Panc1 (cell line): Measurements from ENCODE around the gene ETNPPL. TPM values are rescaled to one million over a fixed set of nuclear protein-coding genes. Genes with fewer than 3 reads are reported as not detected.

ENCODE experiments used
- ATAC-seq: fragments of 200-7000 bp; cut with Tn5 transposase; 2 replicates; pipeline ENCODE4 v1.9.1; 2020; ENCODE audit warnings: mild to moderate bottlenecking, moderate library complexity
- BruUV-seq: library from RNA; stranded (reverse); fragments of 400-500 nt; replicated peaks from 2 replicates; lab custom pipeline; 2021; lab: Mats Ljungman, UMichigan
- CTCF ChIA-PET: fragments of 300-600 bp; sonication (Branson Sonifier 250); formaldehyde crosslinking; loops from one replicate; lab custom pipeline; 2022; ENCODE audit warnings: antibody characterized with exemption; lab: Charles Lee
- POLR2A ChIA-PET: fragments of 300-600 bp; sonication (Branson Sonifier 250); formaldehyde crosslinking; loops from one replicate; lab custom pipeline; 2022; ENCODE audit warnings: antibody characterized with exemption; lab: Charles Lee
- DNase-seq: peaks from one replicate; pipeline ENCODE4 v3.0.0-alpha.2; 2010; ENCODE audit warnings: low read depth, low spot score
- H3K27ac ChIP-seq: 2 replicates; pipeline ENCODE4 v1.5.1; 2011; ENCODE audit warnings: mild to moderate bottlenecking, low read length, inconsistent platforms
- H3K27me3 ChIP-seq: fragments of 200-500 bp; sonication (Bioruptor generic); 2 replicates; pipeline ENCODE4 v1.6.0; 2014; ENCODE audit warnings: low read length, inconsistent platforms; ENCODE audit not compliant: control insufficient read depth, insufficient read depth
- H3K36me3 ChIP-seq: fragments of 200-500 bp; sonication (Bioruptor generic); 2 replicates; pipeline ENCODE4 v1.5.1; 2014; ENCODE audit warnings: inconsistent platforms, mild to moderate bottlenecking, low read length, moderate library complexity; ENCODE audit not compliant: control insufficient read depth, insufficient read depth
- H3K4me1 ChIP-seq: 2 replicates; pipeline ENCODE4 v1.5.1; 2011; ENCODE audit warnings: inconsistent platforms, mild to moderate bottlenecking, low read length, moderate library complexity; ENCODE audit not compliant: control insufficient read depth, insufficient read depth
- H3K4me3 ChIP-seq, 2 experiments: 2 replicates each; pipeline ENCODE4 v1.5.1; 2011 to 2012; ENCODE audit warnings: low read depth in 2 of 2, low read length in 2 of 2, mild to moderate bottlenecking in 2 of 2, inconsistent platforms in 1 of 2, moderate library complexity in 1 of 2
- H3K9me3 ChIP-seq: fragments of 200-500 bp; sonication (Bioruptor generic); 2 replicates; pipeline ENCODE4 v1.5.1; 2014; ENCODE audit warnings: low read depth, mild to moderate bottlenecking, inconsistent platforms, low read length, moderate library complexity; ENCODE audit not compliant: control insufficient read depth, insufficient read depth
- CTCF ChIP-seq: fragments of 450-650 bp; IDR thresholded peaks from 2 replicates; pipeline ENCODE4 v1.5.1; 2017; ENCODE audit warnings: mild to moderate bottlenecking
- POLR2AphosphoS5 ChIP-seq: IDR thresholded peaks from 2 replicates; pipeline ENCODE4 v1.6.1; 2012; ENCODE audit warnings: mild to moderate bottlenecking, low read depth, low read length, moderate library complexity
- REST ChIP-seq, 2 experiments: IDR thresholded peaks; 2 replicates each; pipeline ENCODE4 v1.6.1; 2011 to 2012; ENCODE audit warnings: low read depth in 2 of 2, control low read depth in 1 of 2, low read length in 1 of 2, mild to moderate bottlenecking in 1 of 2, moderate library complexity in 1 of 2; ENCODE audit not compliant: insufficient read depth in 1 of 2
- SIN3A ChIP-seq: IDR thresholded peaks from 2 replicates; pipeline ENCODE4 v1.6.1; 2012; ENCODE audit warnings: low read depth, mild to moderate bottlenecking, low read length, moderate library complexity, borderline replicate concordance; ENCODE audit not compliant: insufficient read depth
- TCF7L2 ChIP-seq: IDR thresholded peaks from 2 replicates; pipeline ENCODE4 v1.6.1; 2011; ENCODE audit warnings: mild to moderate bottlenecking, low read depth, low read length, inconsistent platforms
- in situ Hi-C: cut with HindIII; loops from 2 replicates; pipeline ENCODE4 v1.10.0; 2016; ENCODE audit warnings: low sequenced_read_pairs, low pct_unique_long_range_greater_than_20kb
- intact Hi-C: fragments of 100-400 bp; cut with micrococcal nuclease; formaldehyde crosslinking; loops from one replicate; pipeline ENCODE4 v1.10.0; 2022; ENCODE audit not compliant: unreplicated experiment
- total RNA-seq: library from RNA; stranded (reverse); gene quantifications from one replicate; pipeline ENCODE4 v1.2.1, GENCODE V29; 2021; ENCODE audit not compliant: unreplicated experiment

ETNPPL gene
- total RNA-seq, 1 experiment from 2014 or later = not detected

GRCh38 chr4:108702960-108703359 lies 59.9 kb downstream of the ETNPPL start:
- TF ChIP-seq REST (IDR thresholded peaks at IDR 0.05; ENCODE audit: insufficient read depth in 1 of 2, low read depth in 2 of 2, low read length in 1 of 2) = no peak
- TF ChIP-seq CTCF = no peak
- TF ChIP-seq POLR2AphosphoS5 = no peak
- no peak for TF ChIP-seq TCF7L2
- TF ChIP-seq SIN3A = no peak
- CTCF ChIA-PET = no interaction called here
- no peak overlapping the region for H3K27ac ChIP-seq
- H3K4me3 ChIP-seq = no peak overlapping the region
- H3K4me1 ChIP-seq = no peaks in the 10 kb centered on the region
- POLR2A ChIA-PET = no interaction called here
- in situ Hi-C loops = no loop called here
- intact Hi-C loops = no loop called here
- no peaks in the 10 kb centered on the region for H3K36me3 ChIP-seq
- BruUV-seq = no TSS peak
- no peaks in the 10 kb centered on the region for H3K9me3 ChIP-seq
- DNase-seq (no peak), ATAC-seq (no peak)
- H3K27me3 ChIP-seq = no peaks in the 10 kb centered on the region

GRCh38 chr4:108700081-108700757 lies 62.6 kb downstream of the ETNPPL start:
- Histone ChIP-seq H3K36me3 (no peaks in the 10 kb centered on the region), H3K4me1 (no peaks in the 10 kb centered on the region), H3K27ac (no peak overlapping the region), H3K9me3 (no peaks in the 10 kb centered on the region), H3K27me3 (no peaks in the 10 kb centered on the region), H3K4me3 (no peak overlapping the region)
- in situ Hi-C loops (no loop called here), intact Hi-C loops (no loop called here)
- no peak for ATAC-seq
- ChIA-PET CTCF (interaction anchor here (0.5 kb wide), 1 partner anchor 676 kb away, joined by 7 read pairs; no protein-coding TSS in a partner anchor), POLR2A (no interaction called here)
- no peak for DNase-seq
- TF ChIP-seq TCF7L2 (no peak), POLR2AphosphoS5 (no peak), REST (IDR thresholded peaks at IDR 0.05; ENCODE audit: insufficient read depth in 1 of 2, low read depth in 2 of 2, low read length in 1 of 2) (no peak), SIN3A (no peak), CTCF (no peak)
- no TSS peak for BruUV-seq
